ENCODE data around the gene SLC35F4.

DNA sequence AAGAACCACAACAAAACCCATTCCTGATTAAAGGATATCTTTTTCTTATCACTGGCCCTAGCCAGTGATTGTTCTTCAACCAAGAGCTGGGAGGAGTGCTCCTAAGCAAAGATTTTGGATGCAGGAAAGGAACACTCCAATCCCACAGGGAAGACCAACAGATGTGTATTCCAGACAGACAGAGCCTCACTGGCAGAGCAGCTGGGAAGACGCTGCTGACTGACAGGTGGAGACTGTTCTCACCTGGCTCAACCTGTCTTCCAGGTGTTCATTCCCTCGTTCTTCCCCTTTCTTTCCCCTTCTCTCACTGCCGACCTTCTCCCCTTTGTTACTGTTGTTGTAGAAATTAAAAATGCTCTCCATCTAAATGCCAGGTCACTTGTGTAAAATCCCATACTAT is 282.5 kb downstream of the SLC35F4 start:
- TF ChIP-seq POLR2A (IDR thresholded peaks at IDR 0.05; ENCODE audit: low read depth, low read length) (no peak), SMC3 (IDR thresholded peaks at IDR 0.05; ENCODE audit: low read depth, low read length) (no peak), MAZ (IDR thresholded peaks at IDR 0.05; ENCODE audit: borderline replicate concordance, low read depth, low read length) (no peak), CHD1 (IDR thresholded peaks at IDR 0.05; ENCODE audit: low read depth, low read length) (no peak), MXI1 (IDR thresholded peaks at IDR 0.05; ENCODE audit: borderline replicate concordance, low read depth, low read length) (no peak), RAD21 (IDR thresholded peaks at IDR 0.05; ENCODE audit: low read length) (no peak), CEBPB (IDR thresholded peaks at IDR 0.05; ENCODE audit: low read depth, low read length) (no peak)
- TF ChIP-seq, protein P1, sequence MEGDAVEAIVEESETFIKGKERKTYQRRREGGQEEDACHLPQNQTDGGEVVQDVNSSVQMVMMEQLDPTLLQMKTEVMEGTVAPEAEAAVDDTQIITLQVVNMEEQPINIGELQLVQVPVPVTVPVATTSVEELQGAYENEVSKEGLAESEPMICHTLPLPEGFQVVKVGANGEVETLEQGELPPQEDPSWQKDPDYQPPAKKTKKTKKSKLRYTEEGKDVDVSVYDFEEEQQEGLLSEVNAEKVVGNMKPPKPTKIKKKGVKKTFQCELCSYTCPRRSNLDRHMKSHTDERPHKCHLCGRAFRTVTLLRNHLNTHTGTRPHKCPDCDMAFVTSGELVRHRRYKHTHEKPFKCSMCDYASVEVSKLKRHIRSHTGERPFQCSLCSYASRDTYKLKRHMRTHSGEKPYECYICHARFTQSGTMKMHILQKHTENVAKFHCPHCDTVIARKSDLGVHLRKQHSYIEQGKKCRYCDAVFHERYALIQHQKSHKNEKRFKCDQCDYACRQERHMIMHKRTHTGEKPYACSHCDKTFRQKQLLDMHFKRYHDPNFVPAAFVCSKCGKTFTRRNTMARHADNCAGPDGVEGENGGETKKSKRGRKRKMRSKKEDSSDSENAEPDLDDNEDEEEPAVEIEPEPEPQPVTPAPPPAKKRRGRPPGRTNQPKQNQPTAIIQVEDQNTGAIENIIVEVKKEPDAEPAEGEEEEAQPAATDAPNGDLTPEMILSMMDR (conservative IDR thresholded peaks at IDR 0.05; ENCODE audit: low read depth, low read length) = no peak
